Activated CD4-positive, alpha-beta T cell treated with anti-CD3 and anti-CD28 coated beads, Interleukin-2, amount 10 ng/mL, durations not matched to agents 24 days and 14 days (primary cell): ENCODE data around the gene ZNF571. TPM values are rescaled to one million over a fixed set of nuclear protein-coding genes. Genes with fewer than 3 reads are reported as not detected.

Source experiments
- total RNA-seq: library from RNA; stranded (reverse); gene quantifications from 2 replicates; pipeline ENCODE4 v1.2.3, GENCODE V29; 2022

The ZNF571 gene
- total RNA-seq, 1 donor from 2014 or later = 1.1 TPM

Other genes with a start within 250 kb of the ZNF571 start
- 3.5 and 4.9 TPM in 2 replicates for gene ZNF527, start 223.7 kb downstream of the ZNF571 start, total RNA-seq
- 3.4 and 3.5 TPM in 2 replicates for gene ZNF569, start 127.3 kb downstream of the ZNF571 start, total RNA-seq
- gene ZNF570, start 125.4 kb downstream of the ZNF571 start, total RNA-seq = 2.2 and 3.6 TPM in 2 replicates
- 0.69 and 0.72 TPM in 2 replicates for gene ZNF793, start 87.9 kb downstream of the ZNF571 start, total RNA-seq
- gene ZNF540, start 84 bp upstream of the ZNF571 start, total RNA-seq = 0.38 and 0.49 TPM in 2 replicates
- 9.6 and 11.3 TPM in 2 replicates for gene ZFP30, start 60.7 kb upstream of the ZNF571 start, total RNA-seq
- 2.8 and 3.4 TPM in 2 replicates for gene ZNF607, start 125.0 kb upstream of the ZNF571 start, total RNA-seq
- 6.5 and 6.8 TPM in 2 replicates for gene ZNF573, start 184.8 kb upstream of the ZNF571 start, total RNA-seq